GM19468 (cell line): Measurements from ENCODE around the gene CEACAM18.
"Not testable (repeated sequence)": the region's sequence is repeated elsewhere in the genome, so short reads cannot be mapped to it uniquely, and the experiment has no call there.

ENCODE experiments used
- ATAC-seq: cut with Tn5 transposase; IDR thresholded peaks from one replicate; pipeline ENCODE4 v1.9.1; 2021; ENCODE audit warnings: mild to moderate bottlenecking, moderate library complexity, moderate number of reproducible peaks; ENCODE audit not compliant: unreplicated experiment; ENCODE audit errors: extremely low read depth

The CEACAM18 gene

GRCh38 chr19:51478381-51479234 is at the start of gene CEACAM18:
CEACAM18 (plus strand) TSS chr19:51478539.
- no peak for ATAC-seq

DNA sequence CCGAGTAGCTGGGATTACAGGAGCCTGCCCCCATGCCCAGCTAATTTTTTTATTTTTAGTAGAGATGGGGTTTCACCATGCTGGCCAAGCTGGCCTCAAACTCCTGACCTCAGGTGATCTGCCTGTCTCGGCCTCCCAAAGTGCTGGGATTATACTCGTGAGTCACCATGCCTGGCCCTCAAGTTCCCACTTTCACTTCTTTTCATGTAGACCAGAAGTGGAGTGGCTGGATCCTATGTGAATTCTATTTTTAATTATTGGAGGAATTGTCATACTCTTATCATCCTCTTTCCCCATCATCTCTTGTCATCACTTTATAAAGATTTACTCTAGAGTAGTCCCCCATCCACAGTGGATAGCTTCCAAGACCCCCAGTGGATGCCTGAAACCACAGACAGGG is 48.1 kb upstream of the CEACAM18 start:
- no peak for ATAC-seq

- no peak for ATAC-seq
These were observed 47.2 kb upstream of the CEACAM18 start for GRCh38 chr19:51431124-51431523.

DNA sequence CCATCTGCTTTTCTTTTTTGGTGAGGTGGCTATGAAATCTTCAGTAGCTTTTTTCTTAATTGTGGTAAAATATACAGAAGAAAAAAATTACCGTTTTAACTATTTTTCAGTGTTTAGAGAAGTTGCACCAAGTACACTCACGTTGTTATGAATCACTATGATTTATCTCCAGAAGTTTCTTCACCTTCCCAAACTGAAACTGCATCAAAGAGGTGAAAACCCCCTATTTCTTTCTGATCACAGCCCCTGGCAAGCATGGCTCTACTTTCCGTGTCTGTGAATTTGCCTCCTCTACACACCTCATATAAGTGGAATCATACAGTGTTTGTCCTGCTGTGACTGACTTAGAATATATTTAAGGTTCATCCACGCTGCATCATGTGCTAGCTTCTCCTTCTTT is 45.3 kb upstream of the CEACAM18 start:
- ATAC-seq, result no peak

GRCh38 chr19:51434456-51434855 is 43.9 kb upstream of the CEACAM18 start:
- no peak for ATAC-seq

DNA sequence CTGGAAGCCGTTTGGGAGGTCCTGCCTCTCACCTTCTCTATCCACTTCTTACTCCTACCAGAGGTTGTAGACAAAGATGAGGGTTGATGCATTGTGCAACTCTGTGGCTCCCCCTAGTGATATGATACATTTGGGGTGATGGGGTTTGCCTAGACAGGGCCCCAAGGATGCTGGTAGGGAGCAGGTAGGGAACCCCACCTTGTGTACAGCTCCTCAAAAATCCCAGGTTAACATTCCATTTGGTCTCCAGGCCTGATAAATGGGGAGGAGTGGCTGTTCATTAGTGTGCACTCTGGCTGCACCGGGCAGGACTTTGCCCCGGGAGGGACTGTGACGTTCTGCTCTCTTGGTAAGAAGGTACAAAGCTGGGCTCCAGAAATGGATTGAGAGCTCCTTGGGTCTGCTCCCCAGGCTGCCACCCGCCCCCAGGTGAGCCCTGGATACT is 39.3 kb upstream of the CEACAM18 start:
- no peak for ATAC-seq

DNA sequence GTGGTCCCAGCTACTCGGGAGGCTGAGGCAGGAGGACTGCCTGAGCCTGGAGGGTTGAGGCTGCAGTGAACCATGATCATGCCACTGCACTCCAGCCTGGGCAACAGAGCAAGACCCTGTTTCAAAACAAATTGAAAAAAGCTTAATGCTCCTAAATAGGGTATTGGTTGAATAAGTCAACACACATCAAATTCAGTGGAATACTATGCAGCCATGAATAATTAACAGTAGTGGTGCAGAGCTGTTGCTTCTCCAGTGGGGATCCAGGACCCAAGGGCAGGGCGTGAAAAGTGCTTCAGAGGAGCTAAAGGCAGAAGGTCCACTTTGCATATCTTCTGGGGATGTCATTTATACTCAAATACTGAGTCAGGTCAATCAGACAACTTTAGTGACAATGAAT is 38.3 kb upstream of the CEACAM18 start:
- ATAC-seq, result no peak

- ATAC-seq, result no peak
These were observed 37.4 kb upstream of the CEACAM18 start for GRCh38 chr19:51440846-51441409.

- ATAC-seq, result peak; percentile 62
These were observed 36.6 kb upstream of the CEACAM18 start for GRCh38 chr19:51441410-51442390.

DNA sequence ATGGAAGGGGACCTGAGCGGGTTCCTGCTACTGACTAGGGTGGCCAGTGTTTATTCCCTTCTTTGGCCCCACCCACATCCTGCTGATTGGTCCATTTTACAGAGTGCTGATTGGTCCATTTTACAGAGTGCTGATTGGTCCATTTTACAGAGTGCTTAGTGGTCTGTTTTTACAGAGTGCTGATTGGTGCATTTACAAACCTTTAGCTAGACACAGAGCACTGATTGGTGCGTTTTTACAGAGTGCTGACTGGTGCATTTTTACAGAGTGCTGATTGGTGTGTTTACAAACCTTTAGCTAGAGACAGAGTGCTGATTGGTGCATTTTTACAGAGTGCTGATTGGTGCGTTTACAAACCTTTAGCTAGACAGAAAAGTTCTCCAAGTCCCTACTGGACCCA is 30.8 kb upstream of the CEACAM18 start:
- not testable (repeated sequence) for ATAC-seq

GRCh38 chr19:51448011-51448410 is 30.3 kb upstream of the CEACAM18 start:
- ATAC-seq, result no peak

DNA sequence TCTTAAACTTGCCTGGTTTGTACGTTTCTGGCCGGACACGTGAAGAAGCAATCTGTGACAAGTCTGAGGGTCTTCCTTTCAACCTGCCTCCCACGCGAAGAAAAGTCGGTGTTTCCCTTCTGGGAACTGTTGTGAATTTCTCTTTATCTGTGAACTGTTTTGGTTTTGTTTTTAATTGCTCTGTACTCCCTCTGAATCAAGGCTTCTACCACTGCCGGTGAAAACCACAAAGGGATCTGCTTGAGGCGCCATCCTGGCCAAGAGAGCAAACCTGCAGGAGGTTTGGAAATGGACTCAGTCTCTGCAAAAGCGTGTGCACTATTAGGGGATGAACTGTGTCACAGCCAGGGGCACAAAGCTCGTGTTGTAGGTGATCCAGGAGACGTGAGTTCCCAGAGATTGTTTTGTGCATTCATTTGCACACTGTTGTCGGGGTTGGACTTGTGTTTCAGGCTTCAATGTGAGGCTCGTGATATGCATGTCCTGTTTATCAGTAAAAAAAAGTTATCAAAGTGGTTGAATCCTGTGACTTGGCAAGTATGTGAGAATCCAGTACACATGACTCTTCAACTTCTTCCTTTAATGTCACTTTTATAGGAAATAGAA is 29.8 kb upstream of the CEACAM18 start:
- ATAC-seq, result no peak

DNA sequence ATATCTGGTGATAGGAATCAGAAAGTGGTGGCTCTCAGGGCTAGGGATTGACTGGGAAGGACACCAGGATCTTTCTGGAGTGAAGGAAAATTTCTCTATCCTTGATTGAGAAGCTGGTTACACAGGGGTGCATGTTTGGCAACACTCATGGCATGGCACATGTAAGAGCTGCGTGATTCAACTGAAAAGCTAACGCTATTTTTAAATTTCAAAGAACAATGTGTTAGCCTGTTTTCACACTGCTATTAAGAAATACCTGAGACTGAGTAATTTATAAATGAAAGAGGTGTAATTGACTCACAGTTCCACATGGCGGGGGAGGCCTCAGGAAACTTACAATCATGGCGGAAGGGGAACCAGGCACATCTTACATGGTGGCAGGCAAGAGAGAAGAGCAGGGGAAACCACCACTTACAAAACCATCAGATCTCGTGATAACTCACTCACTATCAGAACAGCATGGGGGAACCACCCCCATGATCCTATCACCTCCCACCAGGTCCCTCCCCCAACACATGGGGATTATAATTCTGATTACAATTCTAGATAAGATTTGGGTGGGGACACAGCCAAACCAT is 27.5 kb upstream of the CEACAM18 start:
- no peak for ATAC-seq

DNA sequence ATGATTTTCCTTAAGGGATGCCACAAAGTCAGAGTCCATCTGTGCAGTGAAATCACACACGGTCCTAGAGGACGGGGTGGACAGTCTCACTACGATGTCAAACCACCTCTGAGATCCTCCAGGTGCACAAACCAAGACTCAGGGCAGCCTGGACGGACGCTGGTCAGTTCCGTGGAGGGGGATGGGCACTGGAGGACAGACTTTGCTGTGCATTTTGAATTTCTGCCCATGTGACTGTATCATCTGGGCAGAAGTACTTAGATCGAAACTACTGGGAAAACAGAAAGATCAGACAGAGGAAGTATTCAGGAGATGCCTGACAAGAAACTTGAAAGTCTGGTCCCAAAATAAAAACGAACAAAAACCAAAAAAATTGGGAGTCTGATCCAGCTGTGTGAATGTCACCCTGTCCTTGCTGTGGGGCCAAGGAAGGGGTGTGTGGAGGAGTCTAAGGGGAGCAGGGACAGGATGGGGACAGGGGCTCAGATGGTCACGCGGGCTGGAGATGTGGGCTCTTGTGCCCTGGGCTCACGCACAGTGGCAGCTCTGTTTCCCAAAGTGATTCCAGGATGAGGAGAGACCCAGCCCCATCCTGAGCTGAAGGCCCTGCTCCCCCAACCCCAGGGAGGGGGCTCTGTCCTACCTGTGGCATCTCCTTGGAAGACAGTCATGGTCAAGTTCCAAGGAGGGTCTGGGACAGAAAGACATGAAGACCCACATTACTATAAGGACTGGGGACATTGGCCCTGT is 21.6 kb upstream of the CEACAM18 start:
- no peak for ATAC-seq

- no peak for ATAC-seq
These were observed 20.9 kb upstream of the CEACAM18 start for GRCh38 chr19:51457351-51458013.

GRCh38 chr19:51458051-51458645 is 20.2 kb upstream of the CEACAM18 start, which contains the start of gene SIGLEC8:
SIGLEC8 (minus strand) TSS chr19:51458454; CDS start chr19:51458387, 67 bp downstream.
- ATAC-seq, result no peak

DNA sequence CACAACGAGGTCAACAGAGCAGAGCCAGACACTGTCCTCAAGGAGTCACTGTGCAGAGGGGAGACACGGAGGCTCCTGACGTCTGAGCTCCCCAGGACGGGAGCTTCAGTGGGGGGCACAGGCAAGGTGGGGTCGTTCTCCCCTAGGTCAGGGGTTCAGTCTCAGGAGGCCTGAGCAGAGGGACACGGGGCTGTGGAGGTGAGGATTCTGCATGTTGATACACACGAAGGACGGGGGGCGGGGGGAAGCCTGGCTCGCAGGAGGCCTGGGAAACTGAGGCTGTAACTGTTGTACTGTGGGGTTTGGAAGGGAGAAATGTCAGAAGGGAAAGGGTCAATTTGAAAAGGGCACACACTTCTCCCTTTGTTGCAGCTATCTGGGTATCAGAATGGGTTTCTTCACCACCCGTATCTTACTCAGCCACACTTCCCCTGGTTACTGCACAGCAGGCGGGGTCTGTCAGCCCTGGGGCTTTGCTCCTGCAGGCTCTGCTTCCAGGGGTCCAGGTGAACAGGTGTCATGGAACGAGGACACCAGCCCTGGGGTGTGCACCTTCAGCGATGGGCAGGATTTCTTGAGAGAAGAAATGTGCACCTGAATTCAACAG is 19.3 kb upstream of the CEACAM18 start:
- no peak for ATAC-seq
